Panc1 (cell line): ENCODE data around the gene IQSEC1. TPM values are rescaled to one million over a fixed set of nuclear protein-coding genes. Genes with fewer than 3 reads are reported as not detected.
A peak's percentile ranks its signal among the peaks of the same experiment; 100 is the strongest.

Source experiments
- ATAC-seq: fragments of 200-7000 bp; cut with Tn5 transposase; 2 replicates; pipeline ENCODE4 v1.9.1; 2020; ENCODE audit warnings: mild to moderate bottlenecking, moderate library complexity
- BruUV-seq: library from RNA; stranded (reverse); fragments of 400-500 nt; replicated peaks from 2 replicates; lab custom pipeline; 2021; lab: Mats Ljungman, UMichigan
- CTCF ChIA-PET: fragments of 300-600 bp; sonication (Branson Sonifier 250); formaldehyde crosslinking; loops from one replicate; lab custom pipeline; 2022; ENCODE audit warnings: antibody characterized with exemption; lab: Charles Lee
- POLR2A ChIA-PET: fragments of 300-600 bp; sonication (Branson Sonifier 250); formaldehyde crosslinking; loops from one replicate; lab custom pipeline; 2022; ENCODE audit warnings: antibody characterized with exemption; lab: Charles Lee
- DNase-seq: peaks from one replicate; pipeline ENCODE4 v3.0.0-alpha.2; 2010; ENCODE audit warnings: low read depth, low spot score
- H3K27ac ChIP-seq: 2 replicates; pipeline ENCODE4 v1.5.1; 2011; ENCODE audit warnings: mild to moderate bottlenecking, low read length, inconsistent platforms
- H3K27me3 ChIP-seq: fragments of 200-500 bp; sonication (Bioruptor generic); 2 replicates; pipeline ENCODE4 v1.6.0; 2014; ENCODE audit warnings: low read length, inconsistent platforms; ENCODE audit not compliant: control insufficient read depth, insufficient read depth
- H3K36me3 ChIP-seq: fragments of 200-500 bp; sonication (Bioruptor generic); 2 replicates; pipeline ENCODE4 v1.5.1; 2014; ENCODE audit warnings: inconsistent platforms, mild to moderate bottlenecking, low read length, moderate library complexity; ENCODE audit not compliant: control insufficient read depth, insufficient read depth
- H3K4me1 ChIP-seq: 2 replicates; pipeline ENCODE4 v1.5.1; 2011; ENCODE audit warnings: inconsistent platforms, mild to moderate bottlenecking, low read length, moderate library complexity; ENCODE audit not compliant: control insufficient read depth, insufficient read depth
- H3K4me3 ChIP-seq, 2 experiments: 2 replicates each; pipeline ENCODE4 v1.5.1; 2011 to 2012; ENCODE audit warnings: low read depth in 2 of 2, low read length in 2 of 2, mild to moderate bottlenecking in 2 of 2, inconsistent platforms in 1 of 2, moderate library complexity in 1 of 2
- H3K9me3 ChIP-seq: fragments of 200-500 bp; sonication (Bioruptor generic); 2 replicates; pipeline ENCODE4 v1.5.1; 2014; ENCODE audit warnings: low read depth, mild to moderate bottlenecking, inconsistent platforms, low read length, moderate library complexity; ENCODE audit not compliant: control insufficient read depth, insufficient read depth
- CTCF ChIP-seq: fragments of 450-650 bp; IDR thresholded peaks from 2 replicates; pipeline ENCODE4 v1.5.1; 2017; ENCODE audit warnings: mild to moderate bottlenecking
- POLR2AphosphoS5 ChIP-seq: IDR thresholded peaks from 2 replicates; pipeline ENCODE4 v1.6.1; 2012; ENCODE audit warnings: mild to moderate bottlenecking, low read depth, low read length, moderate library complexity
- REST ChIP-seq, 2 experiments: IDR thresholded peaks; 2 replicates each; pipeline ENCODE4 v1.6.1; 2011 to 2012; ENCODE audit warnings: low read depth in 2 of 2, control low read depth in 1 of 2, low read length in 1 of 2, mild to moderate bottlenecking in 1 of 2, moderate library complexity in 1 of 2; ENCODE audit not compliant: insufficient read depth in 1 of 2
- SIN3A ChIP-seq: IDR thresholded peaks from 2 replicates; pipeline ENCODE4 v1.6.1; 2012; ENCODE audit warnings: low read depth, mild to moderate bottlenecking, low read length, moderate library complexity, borderline replicate concordance; ENCODE audit not compliant: insufficient read depth
- TCF7L2 ChIP-seq: IDR thresholded peaks from 2 replicates; pipeline ENCODE4 v1.6.1; 2011; ENCODE audit warnings: mild to moderate bottlenecking, low read depth, low read length, inconsistent platforms
- in situ Hi-C: cut with HindIII; loops from 2 replicates; pipeline ENCODE4 v1.10.0; 2016; ENCODE audit warnings: low sequenced_read_pairs, low pct_unique_long_range_greater_than_20kb
- intact Hi-C: fragments of 100-400 bp; cut with micrococcal nuclease; formaldehyde crosslinking; loops from one replicate; pipeline ENCODE4 v1.10.0; 2022; ENCODE audit not compliant: unreplicated experiment
- total RNA-seq: library from RNA; stranded (reverse); gene quantifications from one replicate; pipeline ENCODE4 v1.2.1, GENCODE V29; 2021; ENCODE audit not compliant: unreplicated experiment

The IQSEC1 gene
- total RNA-seq, 1 experiment from 2014 or later, result 28.4 TPM

GRCh38 chr3:12985148-12985547, 88.1 kb downstream of the IQSEC1 start:
- H3K27me3 ChIP-seq, result no peaks in the 10 kb centered on the region
- in situ Hi-C loops (no loop called here), intact Hi-C loops (no loop called here)
- H3K36me3 ChIP-seq, result no peaks in the 10 kb centered on the region
- DNase-seq, result no peak
- ATAC-seq, result no peak
- H3K9me3 ChIP-seq, result no peaks in the 10 kb centered on the region
- CTCF ChIA-PET, result interaction anchor here (0.5 to 1.2 kb wide), 3 partner anchors 10 to 74 kb away, joined by 3 to 8 read pairs (median 5); no protein-coding TSS in a partner anchor
- no TSS peak for BruUV-seq
- H3K27ac ChIP-seq, result no peak overlapping the region
- no peak overlapping the region for H3K4me3 ChIP-seq
- no peak for TF ChIP-seq SIN3A
- no peak for TF ChIP-seq REST (IDR thresholded peaks at IDR 0.05; ENCODE audit: insufficient read depth in 1 of 2, low read depth in 2 of 2, low read length in 1 of 2)
- TF ChIP-seq POLR2AphosphoS5, result no peak
- TF ChIP-seq CTCF, result no peak
- TF ChIP-seq TCF7L2, result no peak
- H3K4me1 ChIP-seq, result no peaks in the 10 kb centered on the region; the same call in 1 of the 2 replicates
- POLR2A ChIA-PET, result no interaction called here

- DNase-seq, result peak; percentile 33
- no peaks in the 10 kb centered on the region for H3K36me3 ChIP-seq
- intact Hi-C loops (no loop called here), in situ Hi-C loops (no loop called here)
- no peak overlapping the region for H3K4me3 ChIP-seq
- no peaks in the 10 kb centered on the region for H3K9me3 ChIP-seq
- no peak overlapping the region for H3K27ac ChIP-seq
- peak; percentile 92 for ATAC-seq
- BruUV-seq, result no TSS peak
- no peaks in the 10 kb centered on the region; the same call in 1 of the 2 replicates for H3K4me1 ChIP-seq
- ChIA-PET POLR2A (interaction anchor here (0.6 kb wide), 1 partner anchor 294 kb away, joined by 3 read pairs; no protein-coding TSS in a partner anchor), CTCF (interaction anchor here (0.6 to 1.3 kb wide), 5 partner anchors 9 to 424 kb away, joined by 3 to 6 read pairs (median 5); no protein-coding TSS in a partner anchor)
- TF ChIP-seq TCF7L2, result no peak
- peak; percentile 81 for TF ChIP-seq CTCF
- no peaks in the 10 kb centered on the region for H3K27me3 ChIP-seq
These were observed 89.0 kb downstream of the IQSEC1 start for GRCh38 chr3:12984023-12984823.
